H1 (cell line): Measurements from ENCODE around the gene USP36. TPM values are rescaled to one million over a fixed set of nuclear protein-coding genes. Genes with fewer than 3 reads are reported as not detected.

Experiments used
- E2F6 ChIP-seq: IDR thresholded peaks from 2 replicates; pipeline ENCODE4 v1.6.1; 2012; ENCODE audit warnings: inconsistent platforms
- EZH2 ChIP-seq: fragments of 200-600 bp; sonication (generic); IDR thresholded peaks from 2 replicates; pipeline ENCODE4 v1.7.1; 2012; ENCODE audit warnings: low read depth, mild to moderate bottlenecking, moderate library complexity, low read length, inconsistent platforms; ENCODE audit not compliant: severe bottlenecking
- GTF2F1 ChIP-seq: IDR thresholded peaks from 2 replicates; pipeline ENCODE4 v1.6.1; 2012; ENCODE audit warnings: low read depth, low read length, improper control_type of control experiment, borderline replicate concordance
- MAFK ChIP-seq: IDR thresholded peaks from 2 replicates; pipeline ENCODE4 v1.6.1; 2012; ENCODE audit warnings: low read depth, mild to moderate bottlenecking, improper control_type of control experiment, low read length
- SIN3A ChIP-seq, 2 experiments: IDR thresholded peaks in 1 of 2; conservative IDR thresholded peaks in 1 of 2; 2 replicates each; pipeline ENCODE4 v1.6.1; 2011 to 2012; ENCODE audit warnings: low read length in 2 of 2, improper control_type of control experiment in 1 of 2, low read depth in 1 of 2, mild to moderate bottlenecking in 1 of 2
- SIRT6 ChIP-seq: IDR thresholded peaks from one replicate; pipeline ENCODE4 v1.7.1; 2012; ENCODE audit warnings: low read length, inconsistent platforms
- polyA plus RNA-seq, 7 experiments: library from polyadenylated mRNA; depleted of rRNA in 3 of 7; stranded (reverse) in 5 of 7; unstranded in 2 of 7; fragments of >200 nt in 5 of 7; fragments of 200-250 nt in 2 of 7; gene quantifications; 1 replicate in 5 of 7; 2 replicates in 1 of 7; 4 replicates in 1 of 7; pipeline versions ENCODE4 v1.2.1 to v1.2.3, GENCODE V29; 2011 to 2013; ENCODE audit warnings: missing spikeins in 2 of 7, mixed read lengths in 2 of 7
- total RNA-seq: library from RNA; stranded (reverse); fragmentation: NEBNext Ultra II Directional; extraction: Animal tissue kit (Norgen Biotek cat#: 25700); gene quantifications from 2 replicates; pipeline ENCODE4 v1.2.1, GENCODE V29; 2021

The USP36 gene
- total and polyA plus RNA-seq, 2 of the 8 experiments (the other 6 are each of a cell fraction or from before 2014, with no cell fraction given): 40.7 to 67.7 TPM

GRCh38 chr17:78836420-78837021, 4.1 kb downstream of the USP36 start (continued):
- no peak for TF ChIP-seq GTF2F1
- TF ChIP-seq SIRT6: no peak
- no peak for TF ChIP-seq SIN3A (conservative IDR thresholded peaks at IDR 0.05 in 1 of 2, IDR thresholded peaks at IDR 0.05 in 1 of 2; ENCODE audit: low read depth in 1 of 2, low read length in 2 of 2)
- no peak for TF ChIP-seq E2F6
- no peak for TF ChIP-seq EZH2
- TF ChIP-seq MAFK: no peak
